HepG2 (cell line): Measurements from ENCODE around the gene ZNF440. TPM values are rescaled to one million over a fixed set of nuclear protein-coding genes. Genes with fewer than 3 reads are reported as not detected.

ENCODE experiments used
- CBX1 ChIP-seq: IDR thresholded peaks from one replicate; pipeline ENCODE4 v1.6.1; 2016; ENCODE audit warnings: antibody characterized with exemption, low read depth
- CERS6 ChIP-seq: sonication (generic); formaldehyde crosslinking; IDR thresholded peaks from 2 replicates; pipeline ENCODE4 v1.5.0; 2020; ENCODE audit warnings: missing genetic modification reagents
- EP300 ChIP-seq, 3 experiments: sonication (generic) in 1 of 3; formaldehyde crosslinking in 1 of 3; IDR thresholded peaks; 2 replicates each; pipeline versions ENCODE4 v1.5.1 to v1.6.1; 2011 to 2020; ENCODE audit warnings: low read depth in 2 of 3, low read length in 2 of 3, borderline replicate concordance in 1 of 3, improper control_type of control experiment in 1 of 3, mild to moderate bottlenecking in 1 of 3, missing genetic modification reagents in 1 of 3, moderate library complexity in 1 of 3
- HOMEZ ChIP-seq: IDR thresholded peaks from 2 replicates; pipeline ENCODE4 v1.6.1; 2016; ENCODE audit warnings: low read depth
- KMT2B ChIP-seq: IDR thresholded peaks from 2 replicates; pipeline ENCODE4 v1.6.1; 2016; ENCODE audit warnings: missing genetic modification reagents, missing compliant biosample characterization
- PBX2 ChIP-seq: IDR thresholded peaks from 2 replicates; pipeline ENCODE4 v1.6.1; 2016; ENCODE audit warnings: control low read depth
- RXRB ChIP-seq: IDR thresholded peaks from 2 replicates; pipeline ENCODE4 v1.6.1; 2016; ENCODE audit warnings: borderline replicate concordance, missing genetic modification reagents, missing compliant biosample characterization
- SMAD1 ChIP-seq: sonication (generic); formaldehyde crosslinking; IDR thresholded peaks from 2 replicates; pipeline ENCODE4 v1.4.0; 2020; ENCODE audit warnings: missing genetic modification reagents, low read depth, mild to moderate bottlenecking, borderline replicate concordance
- SP2 ChIP-seq: sonication (generic); formaldehyde crosslinking; IDR thresholded peaks from 2 replicates; pipeline ENCODE4 v1.5.1; 2020; ENCODE audit warnings: mild to moderate bottlenecking, missing genetic modification reagents
- TFAP4 ChIP-seq: sonication (generic); IDR thresholded peaks from 2 replicates; pipeline ENCODE4 v1.6.1; 2016; ENCODE audit warnings: low read depth, borderline replicate concordance
- TSC22D2 ChIP-seq: sonication (generic); formaldehyde crosslinking; IDR thresholded peaks from 2 replicates; pipeline ENCODE4 v1.5.1; 2020; ENCODE audit warnings: missing genetic modification reagents, mild to moderate bottlenecking, borderline replicate concordance
- ZBTB10 ChIP-seq: sonication (generic); formaldehyde crosslinking; IDR thresholded peaks from 2 replicates; pipeline ENCODE4 v1.4.0; 2020; ENCODE audit warnings: missing genetic modification reagents, borderline replicate concordance
- ZNF292 ChIP-seq: sonication (generic); formaldehyde crosslinking; IDR thresholded peaks from 2 replicates; pipeline ENCODE4 v1.8.1; 2022; ENCODE audit warnings: mild to moderate bottlenecking, low read depth, missing genetic modification reagents, borderline replicate concordance
- ZNF510 ChIP-seq: sonication (generic); formaldehyde crosslinking; IDR thresholded peaks from 2 replicates; pipeline ENCODE4 v1.4.0; 2020; ENCODE audit warnings: low read depth, mild to moderate bottlenecking, missing genetic modification reagents
- ZNF616 ChIP-seq: sonication (generic); formaldehyde crosslinking; IDR thresholded peaks from 2 replicates; pipeline ENCODE4 v1.5.0; 2020; ENCODE audit warnings: low read depth, mild to moderate bottlenecking, missing genetic modification reagents
- ZNF816 ChIP-seq: sonication (generic); formaldehyde crosslinking; IDR thresholded peaks from 2 replicates; pipeline ENCODE4 v1.8.0; 2022; ENCODE audit warnings: missing genetic modification reagents, mild to moderate bottlenecking, borderline replicate concordance
- ZSCAN31 ChIP-seq: sonication (generic); formaldehyde crosslinking; IDR thresholded peaks from 2 replicates; pipeline ENCODE4 v1.5.0; 2020; ENCODE audit warnings: low read depth, mild to moderate bottlenecking, missing genetic modification reagents
- polyA plus RNA-seq, 8 experiments: library from polyadenylated mRNA; depleted of rRNA in 3 of 8; stranded (reverse) in 7 of 8; unstranded in 1 of 8; fragments of >200 nt; fragmentation: Illumina TruSeq in 4 of 8; extraction: Trizol in 4 of 8; gene quantifications; 2 replicates each; pipeline versions ENCODE4 v1.2.1 to v1.2.3, GENCODE V29; 2011 to 2016; ENCODE audit warnings: low read depth in 4 of 8, missing spikeins in 1 of 8, mixed read lengths in 1 of 8; ENCODE audit not compliant: insufficient read depth in 1 of 8
- total RNA-seq, 5 experiments: library from RNA; depleted of rRNA; stranded (reverse); fragments of >200 nt; fragmentation: Illumina TruSeq; extraction: Trizol; gene quantifications; 2 replicates each; pipeline ENCODE4 v1.2.3, GENCODE V29; 2016; ENCODE audit warnings: low read depth in 1 of 5

ZNF440 gene
- total and polyA plus RNA-seq, 2 of the 13 experiments (the other 11 are each of a cell fraction or from before 2014, with no cell fraction given) = 2.7 to 12.4 TPM

GRCh38 chr19:11766597-11767591 is 47.2 kb upstream of the ZNF440 start, which contains the start of gene ZNF441 (continued):
- TF ChIP-seq ZNF816 (CRISPR knock-in tag) (peak; percentile 18; the same call in 1 of the 2 replicates), EP300 (IDR thresholded peaks at IDR 0.05; ENCODE audit: low read depth in 2 of 2, low read length in 2 of 2) (0 out of 4 replicates have a peak, but pooled peaks of 1 of the 2 experiments have one; percentile 22), EP300 (CRISPR knock-in tag; IDR thresholded peaks at IDR 0.05; ENCODE audit: borderline replicate concordance) (no peak; the same call in 1 of the 2 replicates), TSC22D2 (peak; percentile 67; the same call in 1 of the 2 replicates), CERS6 (CRISPR knock-in tag) (no peak), RXRB (peak; percentile 44; the same call in 1 of the 2 replicates), KMT2B (CRISPR knock-in tag) (0 out of 2 replicates have a peak, but pooled peaks have one; percentile 16), ZSCAN31 (CRISPR knock-in tag) (0 out of 2 replicates have a peak, but pooled peaks have one; percentile 62), ZNF616 (CRISPR knock-in tag) (0 out of 2 replicates have a peak, but pooled peaks have one; percentile 21), ZBTB10 (CRISPR knock-in tag) (no peak; the same call in 1 of the 2 replicates), CBX1 (peak; percentile 19), PBX2 (CRISPR knock-in tag) (peak; percentile 91), ZNF510 (CRISPR knock-in tag) (peak; percentile 74; the same call in 1 of the 2 replicates), SP2 (peak; percentile 82), ZNF292 (peak; percentile 82; the same call in 1 of the 2 replicates), SMAD1 (no peak), HOMEZ (CRISPR knock-in tag) (0 out of 2 replicates have a peak, but pooled peaks have one; percentile 15), TFAP4 (peak; percentile 56; the same call in 1 of the 2 replicates)
